Neural progenitor cell (in vitro differentiated cells): ENCODE results near the gene PLCD3. TPM values are rescaled to one million over a fixed set of nuclear protein-coding genes. Genes with fewer than 3 reads are reported as not detected.

Experiments used
- DNase-seq: peaks from one replicate; pipeline ENCODE4 v3.0.0-alpha.2; 2016; ENCODE audit warnings: low spot score
- H2AFZ ChIP-seq: fragments of 200-600 bp; sonication (generic); replicated peaks from 2 replicates; pipeline ENCODE4 v1.6.1; 2016; ENCODE audit warnings: antibody characterized with exemption
- H3F3A ChIP-seq: fragments of 200-600 bp; sonication (generic); 2 replicates; pipeline ENCODE4 v1.6.1; 2016; ENCODE audit warnings: antibody characterized with exemption, low read depth
- H3K27ac ChIP-seq: fragments of 200-600 bp; sonication (generic); 2 replicates; pipeline ENCODE4 v1.5.1; 2016; ENCODE audit warnings: mild to moderate bottlenecking
- H3K27me3 ChIP-seq: fragments of 200-600 bp; sonication (generic); 2 replicates; pipeline ENCODE4 v1.6.1; 2016; ENCODE audit warnings: mild to moderate bottlenecking, moderate library complexity
- H3K36me3 ChIP-seq: fragments of 200-600 bp; sonication (generic); 2 replicates; pipeline ENCODE4 v1.5.1; 2016
- H3K4me1 ChIP-seq: fragments of 200-600 bp; sonication (generic); 2 replicates; pipeline ENCODE4 v1.6.1; 2016; ENCODE audit warnings: mixed run types
- H3K4me2 ChIP-seq: fragments of 200-600 bp; sonication (generic); 2 replicates; pipeline ENCODE4 v1.6.1; 2016
- H3K4me3 ChIP-seq: fragments of 200-600 bp; sonication (generic); 2 replicates; pipeline ENCODE4 v1.5.1; 2016
- H3K79me2 ChIP-seq: fragments of 200-600 bp; sonication (generic); 2 replicates; pipeline ENCODE4 v1.6.1; 2016; ENCODE audit warnings: low read depth
- H3K9ac ChIP-seq: fragments of 200-600 bp; sonication (generic); 2 replicates; pipeline ENCODE4 v1.6.1; 2016
- H3K9me3 ChIP-seq: fragments of 200-600 bp; sonication (generic); 2 replicates; pipeline ENCODE4 v1.5.1; 2016; ENCODE audit warnings: low read depth
- H4K20me1 ChIP-seq: fragments of 200-600 bp; sonication (generic); 2 replicates; pipeline ENCODE4 v1.6.1; 2016; ENCODE audit warnings: low read depth
- H3K27ac Mint-ChIP-seq: 3 replicates; pipeline ENCODE4 v1.8.0; 2021; ENCODE audit warnings: mixed read lengths
- H3K27me3 Mint-ChIP-seq: 2 replicates; pipeline ENCODE4 v1.8.0; 2022; ENCODE audit warnings: low read depth, mild to moderate bottlenecking, inconsistent platforms, moderate library complexity, mixed read lengths; ENCODE audit not compliant: insufficient read depth
- H3K36me3 Mint-ChIP-seq: 3 replicates; pipeline ENCODE4 v1.8.0; 2021; ENCODE audit warnings: mixed read lengths
- H3K4me1 Mint-ChIP-seq: 3 replicates; pipeline ENCODE4 v1.8.0; 2021; ENCODE audit warnings: mixed read lengths
- H3K4me3 Mint-ChIP-seq: 3 replicates; pipeline ENCODE4 v1.8.0; 2021; ENCODE audit warnings: mild to moderate bottlenecking, moderate library complexity, mixed read lengths
- H3K9me3 Mint-ChIP-seq: 3 replicates; pipeline ENCODE4 v1.8.0; 2020; ENCODE audit warnings: mixed read lengths
- CTCF ChIP-seq: fragments of 200-600 bp; sonication (generic); IDR thresholded peaks from 2 replicates; pipeline ENCODE4 v1.5.1; 2017; ENCODE audit warnings: antibody characterized with exemption, mild to moderate bottlenecking
- EZH2 ChIP-seq: fragments of 200-600 bp; sonication (generic); IDR thresholded peaks from 2 replicates; pipeline ENCODE4 v1.6.1; 2017; ENCODE audit warnings: antibody characterized with exemption, mild to moderate bottlenecking, moderate library complexity
- EZH2phosphoT487 ChIP-seq: fragments of 200-600 bp; sonication (generic); IDR thresholded peaks from 2 replicates; pipeline ENCODE4 v1.6.1; 2017; ENCODE audit warnings: antibody characterized with exemption
- total RNA-seq: library from RNA; depleted of rRNA; stranded (reverse); fragments of >200 nt; gene quantifications from 2 replicates; pipeline ENCODE4 v1.2.3, GENCODE V29; 2015; ENCODE audit warnings: low replicate concordance

The PLCD3 gene
- total RNA-seq, 1 donor from 2014 or later = 16.0 TPM

GRCh38 chr17:45087978-45088377, 44.3 kb downstream of the PLCD3 start:
- no peaks in the 10 kb centered on the region for H4K20me1 ChIP-seq
- H3K9me3 Mint-ChIP-seq = no peaks in the 10 kb centered on the region
- H3K4me1 ChIP-seq = no peaks in the 10 kb centered on the region
- no peak overlapping the region for H3K27ac Mint-ChIP-seq
- H3K36me3 ChIP-seq = no peaks in the 10 kb centered on the region
- no peak for TF ChIP-seq EZH2phosphoT487
- no peak for TF ChIP-seq CTCF
- no peak for TF ChIP-seq EZH2
- H3K27ac ChIP-seq = no peak overlapping the region
- H3K4me3 ChIP-seq = no peak overlapping the region
- H3K9me3 ChIP-seq = no peaks in the 10 kb centered on the region
- peaks cover 3% of the 10 kb centered on the region for H3K4me1 Mint-ChIP-seq
- no peaks in the 10 kb centered on the region for H3F3A ChIP-seq
- no peak for DNase-seq
- H3K27me3 ChIP-seq = no peaks in the 10 kb centered on the region
- H3K27me3 Mint-ChIP-seq = peaks cover 6% of the 10 kb centered on the region
- no peaks in the 10 kb centered on the region for H3K79me2 ChIP-seq
- H3K9ac ChIP-seq = no peak overlapping the region
- H2AFZ ChIP-seq = no peak overlapping the region
- no peak overlapping the region for H3K4me3 Mint-ChIP-seq
- H3K4me2 ChIP-seq = no peak overlapping the region
- peaks cover 28% of the 10 kb centered on the region for H3K36me3 Mint-ChIP-seq

GRCh38 chr17:45087504-45087975, 44.8 kb downstream of the PLCD3 start:
- Histone ChIP-seq H3K27me3 (no peaks in the 10 kb centered on the region), H3K4me3 (no peak overlapping the region), H3K4me2 (no peak overlapping the region), H3K9ac (no peak overlapping the region), H2AFZ (no peak overlapping the region), H3K79me2 (no peaks in the 10 kb centered on the region), H3K27ac (no peak overlapping the region), H4K20me1 (no peaks in the 10 kb centered on the region), H3K4me1 (no peaks in the 10 kb centered on the region), H3K9me3 (no peaks in the 10 kb centered on the region), H3F3A (no peaks in the 10 kb centered on the region), H3K36me3 (no peaks in the 10 kb centered on the region)
- Mint-ChIP-seq H3K36me3 (peaks cover 26% of the 10 kb centered on the region), H3K27me3 (peaks cover 3% of the 10 kb centered on the region), H3K9me3 (no peaks in the 10 kb centered on the region), H3K4me1 (peaks cover 3% of the 10 kb centered on the region), H3K4me3 (no peak overlapping the region), H3K27ac (no peak overlapping the region)
- DNase-seq = no peak
- TF ChIP-seq EZH2 = no peak
- TF ChIP-seq EZH2phosphoT487 = no peak
- no peak for TF ChIP-seq CTCF

- no peak for TF ChIP-seq CTCF
- no peak for TF ChIP-seq EZH2
- no peak for TF ChIP-seq EZH2phosphoT487
- Mint-ChIP-seq H3K36me3 (peaks cover 24% of the 10 kb centered on the region), H3K4me1 (peaks cover 3% of the 10 kb centered on the region), H3K9me3 (no peaks in the 10 kb centered on the region), H3K4me3 (no peak overlapping the region), H3K27me3 (peaks cover 3% of the 10 kb centered on the region), H3K27ac (no peak overlapping the region)
- Histone ChIP-seq H3K9ac (no peak overlapping the region), H3K4me2 (no peak overlapping the region), H2AFZ (no peak overlapping the region), H4K20me1 (no peaks in the 10 kb centered on the region), H3K4me1 (no peaks in the 10 kb centered on the region), H3F3A (no peaks in the 10 kb centered on the region), H3K4me3 (no peak overlapping the region), H3K36me3 (no peaks in the 10 kb centered on the region), H3K9me3 (no peaks in the 10 kb centered on the region), H3K27ac (no peak overlapping the region), H3K79me2 (no peaks in the 10 kb centered on the region), H3K27me3 (no peaks in the 10 kb centered on the region)
- DNase-seq = no peak
Observed at GRCh38 chr17:45086865-45087503, 45.3 kb downstream of the PLCD3 start.
